SK-N-SH treated with all-trans-retinoic acid at 6 μM for 48 hours (cell line): Measurements from ENCODE around the gene STMN3.

Experiments used
- ATAC-seq: fragments of 200-7000 bp; cut with Tn5 transposase; 3 replicates; pipeline ENCODE4 v1.9.1; 2020; ENCODE audit warnings: mild to moderate bottlenecking, moderate library complexity
- ARNTL ChIP-seq: fragments of 450-650 bp; formaldehyde crosslinking; IDR thresholded peaks from 2 replicates; pipeline ENCODE4 v1.5.0; 2020; ENCODE audit warnings: low read depth, mild to moderate bottlenecking, moderate library complexity, borderline replicate concordance
- BACH2 ChIP-seq: fragments of 250-450 bp; sonication (Bioruptor Pico); IDR thresholded peaks from 2 replicates; pipeline ENCODE4 v1.9.0; 2021; ENCODE audit warnings: mild to moderate bottlenecking, borderline replicate concordance
- CSDC2 ChIP-seq: fragments of 250-450 bp; sonication (Bioruptor Pico); IDR thresholded peaks from 2 replicates; pipeline ENCODE4 v1.5.0; 2020; ENCODE audit warnings: mild to moderate bottlenecking, moderate library complexity
- ESRRG ChIP-seq: fragments of 250-450 bp; sonication (Bioruptor Pico); IDR thresholded peaks from 2 replicates; pipeline ENCODE4 v1.6.1; 2021; ENCODE audit warnings: mild to moderate bottlenecking
- GLIS3 ChIP-seq: fragments of 250-450 bp; sonication (Bioruptor Pico); IDR thresholded peaks from 2 replicates; pipeline ENCODE4 v1.5.0; 2020; ENCODE audit warnings: mild to moderate bottlenecking, moderate library complexity
- ISL1 ChIP-seq: fragments of 250-450 bp; sonication (Bioruptor Pico); IDR thresholded peaks from 2 replicates; pipeline ENCODE4 v2.1.2; 2022; ENCODE audit warnings: mild to moderate bottlenecking, moderate library complexity
- OSR1 ChIP-seq: fragments of 250-450 bp; sonication (Bioruptor Pico); IDR thresholded peaks from 2 replicates; pipeline ENCODE4 v1.8.0; 2022; ENCODE audit warnings: moderate library complexity, mild to moderate bottlenecking, inconsistent platforms
- RARB ChIP-seq: fragments of 250-450 bp; sonication (Bioruptor Pico); IDR thresholded peaks from 2 replicates; pipeline ENCODE4 v1.8.0; 2021; ENCODE audit warnings: mild to moderate bottlenecking, moderate library complexity
- SNAI2 ChIP-seq: fragments of 250-450 bp; sonication (Bioruptor Pico); IDR thresholded peaks from 2 replicates; pipeline ENCODE4 v1.5.0; 2020; ENCODE audit warnings: mild to moderate bottlenecking, moderate library complexity
- TCF4 ChIP-seq: fragments of 250-450 bp; sonication (Bioruptor Pico); IDR thresholded peaks from 2 replicates; pipeline ENCODE4 v1.8.0; 2021; ENCODE audit warnings: mild to moderate bottlenecking, moderate library complexity, borderline replicate concordance
- TOX ChIP-seq: fragments of 250-450 bp; sonication (Bioruptor Pico); IDR thresholded peaks from 2 replicates; pipeline ENCODE4 v1.8.0; 2021; ENCODE audit warnings: mild to moderate bottlenecking, moderate library complexity, borderline replicate concordance
- ZC3H10 ChIP-seq: fragments of 250-450 bp; sonication (Bioruptor Pico); IDR thresholded peaks from 2 replicates; pipeline ENCODE4 v1.5.1; 2021; ENCODE audit warnings: mild to moderate bottlenecking, moderate library complexity
- ZFP3 ChIP-seq: fragments of 250-450 bp; sonication (Bioruptor Pico); IDR thresholded peaks from 2 replicates; pipeline ENCODE4 v1.5.0; 2020; ENCODE audit warnings: mild to moderate bottlenecking, moderate library complexity
- ZFP30 ChIP-seq: fragments of 450-650 bp; formaldehyde crosslinking; IDR thresholded peaks from 2 replicates; pipeline ENCODE4 v1.5.0; 2022; ENCODE audit warnings: mild to moderate bottlenecking, moderate library complexity
- ZNF565 ChIP-seq: fragments of 450-650 bp; formaldehyde crosslinking; conservative IDR thresholded peaks from 2 replicates; pipeline ENCODE4 v1.5.0; 2020; ENCODE audit warnings: low read depth, mild to moderate bottlenecking, moderate library complexity
- ZNF70 ChIP-seq: fragments of 450-650 bp; formaldehyde crosslinking; IDR thresholded peaks from 2 replicates; pipeline ENCODE4 v1.5.0; 2020; ENCODE audit warnings: mild to moderate bottlenecking, moderate library complexity
- ZNF8 ChIP-seq: fragments of 450-650 bp; formaldehyde crosslinking; IDR thresholded peaks from 2 replicates; pipeline ENCODE4 v1.5.0; 2020; ENCODE audit warnings: mild to moderate bottlenecking, moderate library complexity
- TF ChIP-seq, protein P1 (sequence below): fragments of 250-450 bp; sonication (Bioruptor Pico); IDR thresholded peaks from 2 replicates; pipeline ENCODE4 v1.5.0; 2020; ENCODE audit warnings: mild to moderate bottlenecking, moderate library complexity
- TF ChIP-seq, protein P2 (sequence below): fragments of 250-450 bp; sonication (Bioruptor Pico); IDR thresholded peaks from 2 replicates; pipeline ENCODE4 v1.5.1; 2020; ENCODE audit warnings: low read depth, mild to moderate bottlenecking, moderate library complexity
- TF ChIP-seq, protein P3 (sequence below): fragments of 250-450 bp; sonication (Bioruptor Pico); IDR thresholded peaks from 2 replicates; pipeline ENCODE4 v1.8.0; 2020; ENCODE audit warnings: mild to moderate bottlenecking, moderate library complexity, borderline replicate concordance
- TF ChIP-seq, protein P4 (sequence below): fragments of 250-450 bp; sonication (Bioruptor Pico); IDR thresholded peaks from 2 replicates; pipeline ENCODE4 v1.5.1; 2021; ENCODE audit warnings: mild to moderate bottlenecking, moderate library complexity
- TF ChIP-seq, protein P5 (sequence below): fragments of 250-450 bp; sonication (Bioruptor Pico); IDR thresholded peaks from 2 replicates; pipeline ENCODE4 v1.8.0; 2021; ENCODE audit warnings: low read depth, mild to moderate bottlenecking, moderate library complexity, borderline replicate concordance

STMN3 gene

DNA sequence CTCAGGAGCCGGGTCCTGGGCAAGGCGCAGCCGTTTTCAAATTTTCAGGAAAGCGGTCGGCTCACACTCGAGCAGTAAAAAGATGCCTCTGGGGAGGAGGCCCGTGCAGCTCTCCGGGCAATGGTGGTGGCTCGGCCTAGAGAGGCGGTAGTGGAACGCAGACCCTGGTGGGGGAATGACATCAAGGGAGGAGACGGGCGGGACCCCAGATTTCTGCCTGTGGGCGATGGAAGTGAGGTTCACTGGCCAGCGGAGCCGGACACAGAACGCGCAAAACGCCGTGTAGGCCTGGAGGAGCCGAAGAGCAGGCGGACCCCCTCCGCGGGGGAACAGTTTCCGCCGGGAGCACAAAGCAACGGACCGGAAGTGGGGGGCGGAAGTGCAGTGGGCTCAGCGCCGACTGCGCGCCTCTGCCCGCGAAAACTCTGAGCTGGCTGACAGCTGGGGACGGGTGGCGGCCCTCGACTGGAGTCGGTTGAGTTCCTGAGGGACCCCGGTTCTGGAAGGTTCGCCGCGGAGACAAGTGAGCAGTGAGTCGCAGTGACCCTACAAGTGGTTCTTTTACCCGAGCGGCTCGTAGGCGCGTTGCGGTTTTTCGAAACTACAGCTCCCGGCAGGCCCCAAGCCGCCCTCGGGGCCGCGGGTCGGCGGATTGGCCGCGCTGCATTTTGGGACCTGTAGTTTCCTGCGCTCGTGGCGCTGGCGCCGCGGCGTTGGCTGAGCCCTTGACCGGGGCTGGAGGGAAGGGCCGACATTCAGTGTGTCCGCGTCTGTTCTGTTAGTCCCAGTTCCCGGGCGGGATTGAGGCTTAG lies 4.9 kb upstream of the STMN3 start, which contains the start of gene RTEL1 (continued):
- no peak for TF ChIP-seq ISL1
- TF ChIP-seq, protein P1, sequence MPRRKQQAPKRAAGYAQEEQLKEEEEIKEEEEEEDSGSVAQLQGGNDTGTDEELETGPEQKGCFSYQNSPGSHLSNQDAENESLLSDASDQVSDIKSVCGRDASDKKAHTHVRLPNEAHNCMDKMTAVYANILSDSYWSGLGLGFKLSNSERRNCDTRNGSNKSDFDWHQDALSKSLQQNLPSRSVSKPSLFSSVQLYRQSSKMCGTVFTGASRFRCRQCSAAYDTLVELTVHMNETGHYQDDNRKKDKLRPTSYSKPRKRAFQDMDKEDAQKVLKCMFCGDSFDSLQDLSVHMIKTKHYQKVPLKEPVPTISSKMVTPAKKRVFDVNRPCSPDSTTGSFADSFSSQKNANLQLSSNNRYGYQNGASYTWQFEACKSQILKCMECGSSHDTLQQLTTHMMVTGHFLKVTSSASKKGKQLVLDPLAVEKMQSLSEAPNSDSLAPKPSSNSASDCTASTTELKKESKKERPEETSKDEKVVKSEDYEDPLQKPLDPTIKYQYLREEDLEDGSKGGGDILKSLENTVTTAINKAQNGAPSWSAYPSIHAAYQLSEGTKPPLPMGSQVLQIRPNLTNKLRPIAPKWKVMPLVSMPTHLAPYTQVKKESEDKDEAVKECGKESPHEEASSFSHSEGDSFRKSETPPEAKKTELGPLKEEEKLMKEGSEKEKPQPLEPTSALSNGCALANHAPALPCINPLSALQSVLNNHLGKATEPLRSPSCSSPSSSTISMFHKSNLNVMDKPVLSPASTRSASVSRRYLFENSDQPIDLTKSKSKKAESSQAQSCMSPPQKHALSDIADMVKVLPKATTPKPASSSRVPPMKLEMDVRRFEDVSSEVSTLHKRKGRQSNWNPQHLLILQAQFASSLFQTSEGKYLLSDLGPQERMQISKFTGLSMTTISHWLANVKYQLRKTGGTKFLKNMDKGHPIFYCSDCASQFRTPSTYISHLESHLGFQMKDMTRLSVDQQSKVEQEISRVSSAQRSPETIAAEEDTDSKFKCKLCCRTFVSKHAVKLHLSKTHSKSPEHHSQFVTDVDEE = no peak
- TF ChIP-seq, all 23 proteins: peak for 0

DNA sequence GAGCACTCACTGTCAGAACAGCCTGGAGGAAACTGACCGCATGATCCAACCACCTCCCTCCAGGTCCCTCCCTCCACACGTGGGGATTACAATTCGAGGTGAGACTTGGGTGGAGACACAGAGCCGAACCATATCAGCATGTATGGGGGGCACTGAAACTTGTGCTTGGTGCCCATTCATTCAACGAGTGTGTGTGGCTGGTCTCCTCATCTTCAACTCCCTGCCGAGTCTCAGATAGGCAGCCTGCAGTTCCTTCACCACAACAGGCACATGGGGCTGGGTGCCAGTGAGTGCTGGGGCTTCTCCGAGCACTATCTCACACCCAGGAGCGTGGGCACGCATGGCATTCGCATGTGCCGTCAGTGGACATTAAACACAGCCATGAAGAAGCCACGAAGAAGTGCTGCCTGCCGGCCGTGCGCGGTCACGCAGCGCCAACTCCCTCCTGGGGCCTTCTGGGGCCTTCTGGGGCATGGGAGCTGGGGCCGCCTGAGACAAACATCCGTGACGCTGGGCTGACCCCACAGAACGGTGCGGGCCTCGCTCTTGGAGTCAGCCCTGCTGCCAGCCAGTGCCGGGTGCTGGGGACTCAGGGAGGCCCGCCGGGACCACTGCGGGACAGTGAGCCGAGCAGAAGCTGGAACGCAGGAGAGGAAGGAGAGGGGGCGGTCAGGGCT lies 4.2 kb upstream of the STMN3 start:
- no peak for ATAC-seq
- no peak for TF ChIP-seq ZNF70 (CRISPR knock-in tag)
- TF ChIP-seq, protein P2, sequence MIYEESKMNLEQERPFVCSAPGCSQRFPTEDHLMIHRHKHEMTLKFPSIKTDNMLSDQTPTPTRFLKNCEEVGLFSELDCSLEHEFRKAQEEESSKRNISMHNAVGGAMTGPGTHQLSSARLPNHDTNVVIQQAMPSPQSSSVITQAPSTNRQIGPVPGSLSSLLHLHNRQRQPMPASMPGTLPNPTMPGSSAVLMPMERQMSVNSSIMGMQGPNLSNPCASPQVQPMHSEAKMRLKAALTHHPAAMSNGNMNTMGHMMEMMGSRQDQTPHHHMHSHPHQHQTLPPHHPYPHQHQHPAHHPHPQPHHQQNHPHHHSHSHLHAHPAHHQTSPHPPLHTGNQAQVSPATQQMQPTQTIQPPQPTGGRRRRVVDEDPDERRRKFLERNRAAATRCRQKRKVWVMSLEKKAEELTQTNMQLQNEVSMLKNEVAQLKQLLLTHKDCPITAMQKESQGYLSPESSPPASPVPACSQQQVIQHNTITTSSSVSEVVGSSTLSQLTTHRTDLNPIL = no peak
- TF ChIP-seq SNAI2 (CRISPR knock-in tag) = no peak
- no peak for TF ChIP-seq TOX (CRISPR knock-in tag)
- no peak for TF ChIP-seq ZNF565 (CRISPR knock-in tag)
- TF ChIP-seq TCF4 (CRISPR knock-in tag) = no peak
- TF ChIP-seq, protein P3, sequence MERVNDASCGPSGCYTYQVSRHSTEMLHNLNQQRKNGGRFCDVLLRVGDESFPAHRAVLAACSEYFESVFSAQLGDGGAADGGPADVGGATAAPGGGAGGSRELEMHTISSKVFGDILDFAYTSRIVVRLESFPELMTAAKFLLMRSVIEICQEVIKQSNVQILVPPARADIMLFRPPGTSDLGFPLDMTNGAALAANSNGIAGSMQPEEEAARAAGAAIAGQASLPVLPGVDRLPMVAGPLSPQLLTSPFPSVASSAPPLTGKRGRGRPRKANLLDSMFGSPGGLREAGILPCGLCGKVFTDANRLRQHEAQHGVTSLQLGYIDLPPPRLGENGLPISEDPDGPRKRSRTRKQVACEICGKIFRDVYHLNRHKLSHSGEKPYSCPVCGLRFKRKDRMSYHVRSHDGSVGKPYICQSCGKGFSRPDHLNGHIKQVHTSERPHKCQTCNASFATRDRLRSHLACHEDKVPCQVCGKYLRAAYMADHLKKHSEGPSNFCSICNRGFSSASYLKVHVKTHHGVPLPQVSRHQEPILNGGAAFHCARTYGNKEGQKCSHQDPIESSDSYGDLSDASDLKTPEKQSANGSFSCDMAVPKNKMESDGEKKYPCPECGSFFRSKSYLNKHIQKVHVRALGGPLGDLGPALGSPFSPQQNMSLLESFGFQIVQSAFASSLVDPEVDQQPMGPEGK (CRISPR knock-in tag) = no peak
- TF ChIP-seq ZFP3 = no peak
- TF ChIP-seq, protein P4, sequence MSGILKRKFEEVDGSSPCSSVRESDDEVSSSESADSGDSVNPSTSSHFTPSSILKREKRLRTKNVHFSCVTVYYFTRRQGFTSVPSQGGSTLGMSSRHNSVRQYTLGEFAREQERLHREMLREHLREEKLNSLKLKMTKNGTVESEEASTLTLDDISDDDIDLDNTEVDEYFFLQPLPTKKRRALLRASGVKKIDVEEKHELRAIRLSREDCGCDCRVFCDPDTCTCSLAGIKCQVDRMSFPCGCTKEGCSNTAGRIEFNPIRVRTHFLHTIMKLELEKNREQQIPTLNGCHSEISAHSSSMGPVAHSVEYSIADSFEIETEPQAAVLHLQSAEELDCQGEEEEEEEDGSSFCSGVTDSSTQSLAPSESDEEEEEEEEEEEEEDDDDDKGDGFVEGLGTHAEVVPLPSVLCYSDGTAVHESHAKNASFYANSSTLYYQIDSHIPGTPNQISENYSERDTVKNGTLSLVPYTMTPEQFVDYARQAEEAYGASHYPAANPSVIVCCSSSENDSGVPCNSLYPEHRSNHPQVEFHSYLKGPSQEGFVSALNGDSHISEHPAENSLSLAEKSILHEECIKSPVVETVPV (CRISPR knock-in tag) = no peak
- no peak for TF ChIP-seq ISL1
- no peak for TF ChIP-seq ARNTL (CRISPR knock-in tag)
- TF ChIP-seq GLIS3 = no peak

DNA sequence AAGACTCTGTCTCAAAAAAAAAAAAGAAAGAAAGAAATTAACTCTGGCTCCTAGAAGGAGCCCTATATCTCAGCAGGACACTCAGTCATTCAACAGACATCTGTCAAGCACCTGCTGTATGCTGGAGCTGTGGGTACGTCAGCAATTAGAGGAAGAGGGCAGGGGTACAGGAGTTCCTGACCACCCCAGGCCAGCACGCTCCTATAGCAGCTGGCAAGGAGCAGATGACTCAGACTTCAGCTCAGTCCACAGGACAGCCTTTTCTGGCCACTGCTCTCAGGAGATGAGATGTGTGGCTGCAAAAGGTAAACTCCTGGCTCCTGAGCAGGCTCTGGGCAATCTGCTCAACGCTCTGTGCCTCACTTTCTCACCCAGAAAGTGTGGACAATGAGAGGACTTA lies 3.2 kb upstream of the STMN3 start:
- no peak for ATAC-seq
- no peak for TF ChIP-seq OSR1
- TF ChIP-seq ZNF8 (CRISPR knock-in tag) = no peak

DNA sequence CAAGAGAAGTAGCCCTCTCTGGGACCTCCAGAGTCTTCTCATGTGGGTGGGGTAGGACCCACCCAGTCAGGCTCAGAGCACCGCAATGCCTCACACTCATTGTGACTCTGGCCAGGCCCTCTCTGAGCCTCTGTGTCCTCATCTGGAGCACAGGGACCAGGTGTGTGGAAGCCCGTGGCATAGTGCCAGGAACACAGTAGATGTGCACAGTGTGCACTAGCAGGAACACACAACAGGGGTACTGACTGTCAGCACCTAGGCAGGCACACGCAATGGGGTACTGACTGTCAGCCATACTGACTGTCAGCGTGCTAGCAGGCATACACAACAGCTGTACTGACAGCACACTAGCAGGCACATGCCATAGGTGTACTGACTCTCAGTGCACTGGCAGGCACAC lies 2.0 kb upstream of the STMN3 start:
- ATAC-seq = no peak
- no peak for TF ChIP-seq RARB (CRISPR knock-in tag)
- no peak for TF ChIP-seq TCF4 (CRISPR knock-in tag)
- TF ChIP-seq OSR1 = no peak

DNA sequence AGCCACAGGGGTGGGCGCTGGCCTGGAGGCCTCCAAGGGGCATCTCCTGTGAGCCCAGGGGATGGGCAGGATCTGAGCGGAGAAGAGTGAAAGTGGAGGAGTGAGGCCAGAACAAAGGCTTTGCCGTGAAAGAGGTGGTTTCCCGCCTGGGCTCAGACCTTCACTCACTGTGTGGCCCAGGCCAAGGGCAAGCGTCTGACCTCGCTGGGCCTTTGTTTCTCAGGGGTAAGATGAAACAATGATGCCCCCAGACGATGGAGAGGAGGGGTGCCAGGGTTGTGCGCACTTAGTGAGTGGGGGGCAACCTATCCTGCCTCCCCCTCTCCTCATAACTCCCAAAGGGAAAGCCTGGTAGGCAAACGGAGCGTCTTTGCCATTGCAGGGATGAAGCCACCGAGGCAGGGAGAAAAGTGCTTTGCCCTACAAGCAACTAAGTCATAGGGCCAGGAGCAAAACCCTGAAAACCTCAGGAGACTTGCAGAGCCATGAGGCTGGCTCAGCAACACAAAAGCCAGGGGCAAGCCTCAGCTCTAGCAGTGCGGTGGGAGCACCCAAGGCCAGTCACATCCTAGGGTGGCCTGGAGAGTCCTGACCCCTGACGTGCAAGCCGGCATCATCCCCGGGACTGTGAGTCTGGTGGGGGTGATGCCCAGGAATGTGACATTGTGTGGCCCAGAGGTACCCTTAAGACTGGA lies 897 bp upstream of the STMN3 start:
- no peak for ATAC-seq
- TF ChIP-seq TOX (CRISPR knock-in tag) (no peak), ZNF565 (CRISPR knock-in tag) (no peak), GLIS3 (no peak), ESRRG (CRISPR knock-in tag) (no peak), RARB (CRISPR knock-in tag) (no peak), BACH2 (no peak), OSR1 (no peak), ZNF8 (CRISPR knock-in tag) (no peak), ZC3H10 (no peak), ZFP30 (no peak), CSDC2 (no peak), SNAI2 (CRISPR knock-in tag) (no peak), ZNF70 (CRISPR knock-in tag) (no peak), TCF4 (CRISPR knock-in tag) (no peak), ISL1 (no peak)
- TF ChIP-seq, protein P2 = no peak
- TF ChIP-seq, protein P5, sequence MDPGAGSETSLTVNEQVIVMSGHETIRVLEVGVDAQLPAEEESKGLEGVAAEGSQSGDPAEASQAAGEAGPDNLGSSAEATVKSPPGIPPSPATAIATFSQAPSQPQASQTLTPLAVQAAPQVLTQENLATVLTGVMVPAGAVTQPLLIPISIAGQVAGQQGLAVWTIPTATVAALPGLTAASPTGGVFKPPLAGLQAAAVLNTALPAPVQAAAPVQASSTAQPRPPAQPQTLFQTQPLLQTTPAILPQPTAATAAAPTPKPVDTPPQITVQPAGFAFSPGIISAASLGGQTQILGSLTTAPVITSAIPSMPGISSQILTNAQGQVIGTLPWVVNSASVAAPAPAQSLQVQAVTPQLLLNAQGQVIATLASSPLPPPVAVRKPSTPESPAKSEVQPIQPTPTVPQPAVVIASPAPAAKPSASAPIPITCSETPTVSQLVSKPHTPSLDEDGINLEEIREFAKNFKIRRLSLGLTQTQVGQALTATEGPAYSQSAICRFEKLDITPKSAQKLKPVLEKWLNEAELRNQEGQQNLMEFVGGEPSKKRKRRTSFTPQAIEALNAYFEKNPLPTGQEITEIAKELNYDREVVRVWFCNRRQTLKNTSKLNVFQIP (CRISPR knock-in tag) = no peak
